Astrocyte of the spinal cord (primary cell): ENCODE measurements around the gene TIMM44.
A peak's percentile ranks its signal among the peaks of the same experiment; 100 is the strongest.

Experiments
- DNase-seq: peaks from one replicate; pipeline ENCODE4 v3.0.0; 2011; ENCODE audit warnings: low read depth, low spot score
- H3K4me3 ChIP-seq: 2 replicates; pipeline ENCODE4 v1.5.1; 2011; ENCODE audit warnings: low read depth, mild to moderate bottlenecking, low read length, moderate library complexity
- CTCF ChIP-seq: IDR thresholded peaks from 2 replicates; pipeline ENCODE4 v1.5.1; 2012; ENCODE audit warnings: low read depth, mild to moderate bottlenecking, low read length, inconsistent platforms
- in situ Hi-C: cut with HindIII; loops from 2 replicates; pipeline ENCODE4 v1.10.0; 2017; ENCODE audit warnings: low sequenced_read_pairs

The TIMM44 gene

GRCh38 chr19:7941895-7942596, 1.4 kb downstream of the TIMM44 start:
- in situ Hi-C loops: no loop called here
- no peak for TF ChIP-seq CTCF
- no peak for DNase-seq
- no peak overlapping the region for H3K4me3 ChIP-seq

- H3K4me3 ChIP-seq: no peak overlapping the region
- in situ Hi-C loops: no loop called here
- DNase-seq: no peak
- TF ChIP-seq CTCF: no peak
These were observed 2.6 kb downstream of the TIMM44 start for GRCh38 chr19:7940841-7941240.

GRCh38 chr19:7934766-7935165, 8.7 kb downstream of the TIMM44 start:
- DNase-seq: no peak
- no peak overlapping the region for H3K4me3 ChIP-seq
- no peak for TF ChIP-seq CTCF
- in situ Hi-C loops: no loop called here

- H3K4me3 ChIP-seq: no peak overlapping the region
- in situ Hi-C loops: no loop called here
- TF ChIP-seq CTCF: no peak
- DNase-seq: no peak
These were observed 9.4 kb downstream of the TIMM44 start for GRCh38 chr19:7933828-7934725.

- TF ChIP-seq CTCF: peak; percentile 38
- in situ Hi-C loops: no loop called here
- H3K4me3 ChIP-seq: no peak overlapping the region
- no peak for DNase-seq
These were observed 10.1 kb downstream of the TIMM44 start for GRCh38 chr19:7933411-7933810.

GRCh38 chr19:7932930-7933300, 10.6 kb downstream of the TIMM44 start:
- H3K4me3 ChIP-seq: no peak overlapping the region
- no peak for DNase-seq
- in situ Hi-C loops: no loop called here
- no peak for TF ChIP-seq CTCF
